Measurements from ENCODE around the gene NT5C1A.
A peak's percentile ranks its signal among the peaks of the same experiment; 100 is the strongest.

NT5C1A gene

DNA sequence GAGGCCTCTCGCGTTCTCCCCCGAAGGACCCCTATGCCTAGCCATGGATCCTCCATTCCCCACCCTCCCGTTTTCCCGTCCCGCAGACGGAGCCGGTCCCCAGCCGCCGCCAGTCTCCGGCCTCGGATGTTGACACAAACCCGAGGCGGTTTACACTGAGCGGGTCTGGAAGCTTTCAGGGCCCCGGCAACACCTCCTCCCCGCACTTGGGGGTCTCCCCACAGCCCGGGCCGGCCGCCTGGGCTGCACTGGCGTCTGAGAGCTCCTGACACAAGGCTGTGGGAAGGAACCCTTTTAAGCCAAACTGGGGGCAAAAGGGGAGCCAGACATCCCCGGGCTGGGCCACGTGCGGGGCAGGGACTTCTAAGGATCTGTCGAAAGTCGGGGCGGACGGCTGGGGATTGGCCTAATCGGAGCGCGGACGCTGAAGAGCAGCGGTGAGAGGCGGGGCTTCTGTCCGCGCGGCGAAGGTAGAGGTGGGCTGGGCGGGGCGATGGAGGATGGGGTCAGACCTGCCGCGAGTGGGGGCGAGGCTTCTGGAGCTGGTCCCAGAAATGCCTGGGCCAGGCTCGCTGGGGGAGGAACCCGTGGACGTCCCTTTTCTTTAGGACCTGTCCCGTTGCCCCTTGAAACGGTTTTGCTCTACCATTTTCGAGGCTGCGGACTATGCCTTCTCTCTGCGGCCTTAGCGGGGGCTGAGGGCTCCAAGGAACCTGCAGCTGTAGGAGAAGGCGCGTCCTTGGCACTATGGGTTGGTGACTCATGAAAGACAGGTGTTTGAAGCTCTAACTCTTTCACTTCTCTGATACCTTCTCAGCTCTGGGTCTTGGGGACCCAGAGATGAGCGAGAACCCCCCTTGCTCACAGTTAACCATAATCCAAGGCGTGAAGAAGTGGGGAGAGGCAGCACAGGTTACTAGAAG lies 20.5 kb upstream of the NT5C1A start:
- ChIA-PET CTCF (interaction anchor here (0.8 to 1.6 kb wide), 9 partner anchors 9 to 86 kb away, joined by 3 to 11 read pairs (median 4); no protein-coding TSS in a partner anchor), POLR2A (interaction anchor here (0.5 to 1.6 kb wide), 6 partner anchors 9 to 86 kb away, joined by 3 to 12 read pairs (median 4); partner anchors contain the start of gene PPIE)
- H3K27ac ChIP-seq (ENCODE audit: extremely low read depth, low read depth, low read length): no peak overlapping the region
- TF ChIP-seq ZNF16 (tag by site-specific recombination; IDR thresholded peaks at IDR 0.05; ENCODE audit: low read depth) (no peak), ZNF302 (tag by site-specific recombination; IDR thresholded peaks at IDR 0.05; ENCODE audit: low read depth) (no peak), OVOL3 (tag by site-specific recombination; IDR thresholded peaks at IDR 0.05) (no peak), ZNF843 (tag by site-specific recombination; IDR thresholded peaks at IDR 0.05) (no peak), ZBTB7A (tag by site-specific recombination; IDR thresholded peaks at IDR 0.05; ENCODE audit: low read depth) (no peak)
- TF ChIP-seq, protein P1, sequence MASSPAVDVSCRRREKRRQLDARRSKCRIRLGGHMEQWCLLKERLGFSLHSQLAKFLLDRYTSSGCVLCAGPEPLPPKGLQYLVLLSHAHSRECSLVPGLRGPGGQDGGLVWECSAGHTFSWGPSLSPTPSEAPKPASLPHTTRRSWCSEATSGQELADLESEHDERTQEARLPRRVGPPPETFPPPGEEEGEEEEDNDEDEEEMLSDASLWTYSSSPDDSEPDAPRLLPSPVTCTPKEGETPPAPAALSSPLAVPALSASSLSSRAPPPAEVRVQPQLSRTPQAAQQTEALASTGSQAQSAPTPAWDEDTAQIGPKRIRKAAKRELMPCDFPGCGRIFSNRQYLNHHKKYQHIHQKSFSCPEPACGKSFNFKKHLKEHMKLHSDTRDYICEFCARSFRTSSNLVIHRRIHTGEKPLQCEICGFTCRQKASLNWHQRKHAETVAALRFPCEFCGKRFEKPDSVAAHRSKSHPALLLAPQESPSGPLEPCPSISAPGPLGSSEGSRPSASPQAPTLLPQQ (tag by site-specific recombination; IDR thresholded peaks at IDR 0.05): no peak
- TF ChIP-seq, protein P2, sequence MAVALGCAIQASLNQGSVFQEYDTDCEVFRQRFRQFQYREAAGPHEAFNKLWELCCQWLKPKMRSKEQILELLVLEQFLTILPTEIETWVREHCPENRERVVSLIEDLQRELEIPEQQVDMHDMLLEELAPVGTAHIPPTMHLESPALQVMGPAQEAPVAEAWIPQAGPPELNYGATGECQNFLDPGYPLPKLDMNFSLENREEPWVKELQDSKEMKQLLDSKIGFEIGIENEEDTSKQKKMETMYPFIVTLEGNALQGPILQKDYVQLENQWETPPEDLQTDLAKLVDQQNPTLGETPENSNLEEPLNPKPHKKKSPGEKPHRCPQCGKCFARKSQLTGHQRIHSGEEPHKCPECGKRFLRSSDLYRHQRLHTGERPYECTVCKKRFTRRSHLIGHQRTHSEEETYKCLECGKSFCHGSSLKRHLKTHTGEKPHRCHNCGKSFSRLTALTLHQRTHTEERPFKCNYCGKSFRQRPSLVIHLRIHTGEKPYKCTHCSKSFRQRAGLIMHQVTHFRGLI (tag by site-specific recombination; IDR thresholded peaks at IDR 0.05): no peak
- TF ChIP-seq, protein P3, sequence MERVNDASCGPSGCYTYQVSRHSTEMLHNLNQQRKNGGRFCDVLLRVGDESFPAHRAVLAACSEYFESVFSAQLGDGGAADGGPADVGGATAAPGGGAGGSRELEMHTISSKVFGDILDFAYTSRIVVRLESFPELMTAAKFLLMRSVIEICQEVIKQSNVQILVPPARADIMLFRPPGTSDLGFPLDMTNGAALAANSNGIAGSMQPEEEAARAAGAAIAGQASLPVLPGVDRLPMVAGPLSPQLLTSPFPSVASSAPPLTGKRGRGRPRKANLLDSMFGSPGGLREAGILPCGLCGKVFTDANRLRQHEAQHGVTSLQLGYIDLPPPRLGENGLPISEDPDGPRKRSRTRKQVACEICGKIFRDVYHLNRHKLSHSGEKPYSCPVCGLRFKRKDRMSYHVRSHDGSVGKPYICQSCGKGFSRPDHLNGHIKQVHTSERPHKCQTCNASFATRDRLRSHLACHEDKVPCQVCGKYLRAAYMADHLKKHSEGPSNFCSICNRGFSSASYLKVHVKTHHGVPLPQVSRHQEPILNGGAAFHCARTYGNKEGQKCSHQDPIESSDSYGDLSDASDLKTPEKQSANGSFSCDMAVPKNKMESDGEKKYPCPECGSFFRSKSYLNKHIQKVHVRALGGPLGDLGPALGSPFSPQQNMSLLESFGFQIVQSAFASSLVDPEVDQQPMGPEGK (tag by site-specific recombination; IDR thresholded peaks at IDR 0.05): no peak
- no peaks in the 10 kb centered on the region for H3K36me3 ChIP-seq (ENCODE audit: control insufficient read depth in 2 of 2, insufficient read depth in 1 of 2, low read length in 2 of 2)
- no peaks in the 10 kb centered on the region for H3K4me1 ChIP-seq (ENCODE audit: control insufficient read depth, insufficient read depth, low read length)
- H3K9me3 ChIP-seq (ENCODE audit: control insufficient read depth, insufficient read depth, low read depth, low read length): no peaks in the 10 kb centered on the region
- no peak overlapping the region for H3K4me3 ChIP-seq (ENCODE audit: low read depth, low read length)

DNA sequence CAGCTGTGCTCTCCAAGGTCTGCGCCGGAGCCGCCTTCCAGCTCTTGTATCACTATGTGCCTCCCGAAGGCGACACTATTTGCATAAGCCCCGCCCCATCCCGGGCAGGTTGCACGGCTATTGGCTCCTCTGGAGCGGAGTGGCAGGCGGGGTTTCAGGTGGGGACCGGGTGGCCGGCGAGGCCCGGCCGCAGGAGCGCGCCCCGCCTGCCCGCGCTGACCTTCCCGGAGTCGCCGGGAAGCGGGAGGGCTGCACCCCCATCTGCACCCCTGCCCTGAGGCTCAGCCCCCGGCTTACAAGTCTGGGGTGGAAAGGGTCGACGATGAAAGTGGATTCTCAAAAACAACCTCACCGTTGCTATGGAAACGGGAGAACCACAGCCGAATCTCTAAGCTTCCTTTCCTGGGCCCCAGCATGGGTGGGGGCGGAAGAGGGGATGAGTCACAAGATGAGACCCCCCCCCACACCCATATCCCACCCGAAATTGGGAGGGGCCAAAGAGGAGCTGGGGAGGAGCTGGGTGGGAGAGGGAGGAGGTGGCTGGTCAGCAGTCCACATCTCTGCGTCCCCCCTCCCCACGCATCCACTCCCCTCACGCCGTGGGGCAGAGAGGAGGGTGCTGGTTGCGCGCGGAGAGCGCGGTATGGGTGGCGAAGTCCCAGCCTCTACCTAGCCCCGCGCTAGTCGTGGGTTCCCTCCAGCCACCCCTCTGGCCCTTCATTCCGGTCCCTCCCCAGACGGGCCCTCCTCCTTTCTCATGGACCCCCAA lies 19.7 kb upstream of the NT5C1A start, which contains the start of gene HPCAL4:
HPCAL4 (minus strand) TSS at position 51 of the 769 bp plus-strand sequence. CDS start 6,830 bp downstream, outside the sequence.
- Histone ChIP-seq H3K4me1 (ENCODE audit: control insufficient read depth, insufficient read depth, low read length) (no peaks in the 10 kb centered on the region), H3K4me3 (ENCODE audit: low read depth, low read length) (peak within 1 kb of the TSS; percentile 25), H3K27ac (ENCODE audit: extremely low read depth, low read depth, low read length) (no peak within 1 kb of the TSS), H3K36me3 (ENCODE audit: control insufficient read depth in 2 of 2, insufficient read depth in 1 of 2, low read length in 2 of 2) (no peaks in the 10 kb centered on the region), H3K9me3 (ENCODE audit: control insufficient read depth, insufficient read depth, low read depth, low read length) (no peaks in the 10 kb centered on the region)
- POLR2A ChIA-PET: interaction anchor here (0.6 to 1.6 kb wide), 5 partner anchors 8 to 47 kb away, joined by 3 to 12 read pairs (median 3); partner anchors contain the start of gene PPIE
- CTCF ChIA-PET: interaction anchor here (0.7 to 1.4 kb wide), 5 partner anchors 10 to 85 kb away, joined by 3 to 11 read pairs (median 3); no protein-coding TSS in a partner anchor
- TF ChIP-seq, protein P4, sequence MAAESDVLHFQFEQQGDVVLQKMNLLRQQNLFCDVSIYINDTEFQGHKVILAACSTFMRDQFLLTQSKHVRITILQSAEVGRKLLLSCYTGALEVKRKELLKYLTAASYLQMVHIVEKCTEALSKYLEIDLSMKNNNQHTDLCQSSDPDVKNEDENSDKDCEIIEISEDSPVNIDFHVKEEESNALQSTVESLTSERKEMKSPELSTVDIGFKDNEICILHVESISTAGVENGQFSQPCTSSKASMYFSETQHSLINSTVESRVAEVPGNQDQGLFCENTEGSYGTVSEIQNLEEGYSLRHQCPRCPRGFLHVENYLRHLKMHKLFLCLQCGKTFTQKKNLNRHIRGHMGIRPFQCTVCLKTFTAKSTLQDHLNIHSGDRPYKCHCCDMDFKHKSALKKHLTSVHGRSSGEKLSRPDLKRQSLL (tag by site-specific recombination; IDR thresholded peaks at IDR 0.05): peak; percentile 93
- TF ChIP-seq ZNF394 (tag by site-specific recombination; IDR thresholded peaks at IDR 0.05; ENCODE audit: borderline replicate concordance): peak; percentile 13; the same call in 1 of the 2 replicates
- TF ChIP-seq ZBTB8A (tag by site-specific recombination; IDR thresholded peaks at IDR 0.05): peak; percentile 48; the same call in 1 of the 2 replicates
- TF ChIP-seq, protein P1 (tag by site-specific recombination; IDR thresholded peaks at IDR 0.05): 0 out of 2 replicates have a peak, but pooled peaks have one; percentile 38
- TF ChIP-seq, protein P5, sequence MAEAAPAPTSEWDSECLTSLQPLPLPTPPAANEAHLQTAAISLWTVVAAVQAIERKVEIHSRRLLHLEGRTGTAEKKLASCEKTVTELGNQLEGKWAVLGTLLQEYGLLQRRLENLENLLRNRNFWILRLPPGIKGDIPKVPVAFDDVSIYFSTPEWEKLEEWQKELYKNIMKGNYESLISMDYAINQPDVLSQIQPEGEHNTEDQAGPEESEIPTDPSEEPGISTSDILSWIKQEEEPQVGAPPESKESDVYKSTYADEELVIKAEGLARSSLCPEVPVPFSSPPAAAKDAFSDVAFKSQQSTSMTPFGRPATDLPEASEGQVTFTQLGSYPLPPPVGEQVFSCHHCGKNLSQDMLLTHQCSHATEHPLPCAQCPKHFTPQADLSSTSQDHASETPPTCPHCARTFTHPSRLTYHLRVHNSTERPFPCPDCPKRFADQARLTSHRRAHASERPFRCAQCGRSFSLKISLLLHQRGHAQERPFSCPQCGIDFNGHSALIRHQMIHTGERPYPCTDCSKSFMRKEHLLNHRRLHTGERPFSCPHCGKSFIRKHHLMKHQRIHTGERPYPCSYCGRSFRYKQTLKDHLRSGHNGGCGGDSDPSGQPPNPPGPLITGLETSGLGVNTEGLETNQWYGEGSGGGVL (tag by site-specific recombination; IDR thresholded peaks at IDR 0.05): peak; percentile 53
- TF ChIP-seq ZNF155 (tag by site-specific recombination; IDR thresholded peaks at IDR 0.05): no peak
- TF ChIP-seq, protein P6, sequence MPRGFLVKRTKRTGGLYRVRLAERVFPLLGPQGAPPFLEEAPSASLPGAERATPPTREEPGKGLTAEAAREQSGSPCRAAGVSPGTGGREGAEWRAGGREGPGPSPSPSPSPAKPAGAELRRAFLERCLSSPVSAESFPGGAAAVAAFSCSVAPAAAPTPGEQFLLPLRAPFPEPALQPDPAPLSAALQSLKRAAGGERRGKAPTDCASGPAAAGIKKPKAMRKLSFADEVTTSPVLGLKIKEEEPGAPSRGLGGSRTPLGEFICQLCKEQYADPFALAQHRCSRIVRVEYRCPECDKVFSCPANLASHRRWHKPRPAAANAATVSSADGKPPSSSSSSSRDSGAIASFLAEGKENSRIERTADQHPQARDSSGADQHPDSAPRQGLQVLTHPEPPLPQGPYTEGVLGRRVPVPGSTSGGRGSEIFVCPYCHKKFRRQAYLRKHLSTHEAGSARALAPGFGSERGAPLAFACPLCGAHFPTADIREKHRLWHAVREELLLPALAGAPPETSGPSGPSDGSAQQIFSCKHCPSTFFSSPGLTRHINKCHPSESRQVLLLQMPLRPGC (tag by site-specific recombination; IDR thresholded peaks at IDR 0.05): peak; percentile 62; the same call in 1 of the 2 replicates
- TF ChIP-seq, protein P7, sequence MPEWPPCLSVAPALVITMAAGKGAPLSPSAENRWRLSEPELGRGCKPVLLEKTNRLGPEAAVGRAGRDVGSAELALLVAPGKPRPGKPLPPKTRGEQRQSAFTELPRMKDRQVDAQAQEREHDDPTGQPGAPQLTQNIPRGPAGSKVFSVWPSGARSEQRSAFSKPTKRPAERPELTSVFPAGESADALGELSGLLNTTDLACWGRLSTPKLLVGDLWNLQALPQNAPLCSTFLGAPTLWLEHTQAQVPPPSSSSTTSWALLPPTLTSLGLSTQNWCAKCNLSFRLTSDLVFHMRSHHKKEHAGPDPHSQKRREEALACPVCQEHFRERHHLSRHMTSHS (tag by site-specific recombination; IDR thresholded peaks at IDR 0.05): no peak
- peak; percentile 73 for TF ChIP-seq SP2 (tag by site-specific recombination; IDR thresholded peaks at IDR 0.05)
- peak; percentile 74 for TF ChIP-seq SP3 (tag by site-specific recombination; IDR thresholded peaks at IDR 0.05)

Data from HEK293 (cell line).